A673 (cell line): ENCODE data around the gene PES1.

Experiments
- CTCF ChIP-seq: fragments of 300-800, 200-600 bp; sonication (generic); conservative IDR thresholded peaks from 2 replicates; pipeline ENCODE4 v1.5.1; 2017; ENCODE audit warnings: low read depth, mild to moderate bottlenecking, antibody characterized with exemption, low read length, moderate library complexity, mixed read lengths
- EZH2 ChIP-seq: fragments of 200-600 bp; sonication (generic); IDR thresholded peaks from 2 replicates; pipeline ENCODE4 v1.6.1; 2017; ENCODE audit warnings: borderline replicate concordance, low read depth, mild to moderate bottlenecking, mixed read lengths, antibody characterized with exemption, low read length; ENCODE audit not compliant: poor library complexity, severe bottlenecking

- no peak for TF ChIP-seq CTCF
- no peak for TF ChIP-seq EZH2
Observed at GRCh38 chr22:30596886-30597285, 5.2 kb upstream of the PES1 start.
